NCI-H748 treated with DMSO at 0.1 percent for 48 hours (cell line): ENCODE data around the gene CCDC73.
"Not testable (repeated sequence)": the region's sequence is repeated elsewhere in the genome, so short reads cannot be mapped to it uniquely, and the experiment has no call there.

Source experiments
- DNase-seq: peaks from one replicate; lab custom pipeline; 2025; lab: John Stamatoyannopoulos, UW

CCDC73 gene

DNA sequence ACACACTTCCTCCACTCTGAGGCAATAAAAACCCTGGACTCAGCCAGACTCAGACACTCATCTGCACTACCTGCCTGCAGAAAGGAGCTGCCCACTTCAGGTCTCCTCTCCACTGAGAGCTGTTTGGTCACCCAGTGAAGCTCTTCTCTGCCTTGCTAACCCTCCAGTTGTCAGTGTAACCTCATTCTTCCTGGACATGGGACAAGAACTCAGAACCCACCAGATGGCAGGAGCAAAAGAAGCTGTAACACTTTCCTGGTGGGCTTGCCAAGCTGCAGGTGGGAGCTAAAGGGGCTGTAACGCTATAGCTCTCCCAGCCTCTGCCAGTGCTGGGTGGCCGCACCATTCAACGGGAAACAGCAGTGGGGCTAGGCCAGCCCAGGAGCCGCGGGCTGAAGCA lies 89.7 kb downstream of the CCDC73 start:
- no peak for DNase-seq

DNA sequence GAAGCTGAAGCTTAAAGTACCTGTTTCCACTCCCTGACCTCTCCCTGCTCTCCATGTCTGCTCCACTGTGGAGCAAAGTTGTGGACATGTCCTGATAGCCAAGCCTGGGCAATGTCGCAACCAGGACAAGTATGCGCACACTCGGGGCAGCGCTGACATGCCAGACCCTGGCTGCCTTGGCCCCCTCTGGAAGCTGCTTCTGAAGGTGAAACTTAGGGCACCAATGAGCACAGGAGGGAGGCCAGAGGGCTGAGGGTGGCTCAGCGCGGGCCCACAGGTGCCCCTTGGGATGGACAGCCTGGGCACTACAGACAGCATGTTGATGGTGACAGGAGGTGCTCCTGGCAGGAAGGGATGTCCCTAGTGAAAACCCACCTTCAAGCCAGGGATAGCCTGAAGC lies 90.2 kb downstream of the CCDC73 start:
- no peak for DNase-seq

DNA sequence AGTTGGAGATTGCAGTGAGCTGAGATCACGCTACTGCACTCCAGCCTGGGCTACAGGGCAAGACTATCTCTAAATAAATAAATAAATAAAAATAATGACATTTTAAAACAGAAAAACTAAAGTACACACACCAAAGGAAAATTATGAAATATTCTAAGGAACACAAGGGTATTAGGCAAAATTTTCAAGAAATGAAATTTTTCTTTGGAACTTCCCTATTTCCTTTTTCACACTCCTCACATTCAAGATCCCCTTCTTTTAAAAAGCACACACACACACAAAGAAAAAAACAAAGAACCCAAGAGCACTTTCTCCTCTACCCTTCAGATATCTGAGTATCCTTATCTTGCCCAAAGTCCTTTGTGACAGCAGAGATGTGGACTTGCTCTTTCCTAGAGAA lies 92.8 kb downstream of the CCDC73 start:
- DNase-seq, result no peak

DNA sequence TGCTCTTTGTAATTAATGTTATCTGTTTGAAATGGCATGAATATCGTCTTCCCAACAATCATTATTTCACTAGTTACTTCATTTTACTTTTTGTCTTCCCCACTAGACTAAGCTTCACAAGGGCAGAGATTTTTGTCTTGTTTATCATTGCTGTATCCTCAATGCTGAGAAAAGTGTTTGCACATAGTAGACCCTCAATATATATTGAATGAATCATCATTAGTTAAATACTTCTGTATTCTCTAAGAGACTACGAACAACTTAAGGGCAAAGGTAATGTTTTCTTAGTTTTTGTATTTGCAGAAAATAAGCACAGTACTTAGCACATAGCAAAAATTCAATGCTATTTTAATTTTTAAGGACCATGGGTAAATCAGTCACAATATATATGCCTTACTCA lies 95.9 kb downstream of the CCDC73 start:
- DNase-seq, result no peak

DNA sequence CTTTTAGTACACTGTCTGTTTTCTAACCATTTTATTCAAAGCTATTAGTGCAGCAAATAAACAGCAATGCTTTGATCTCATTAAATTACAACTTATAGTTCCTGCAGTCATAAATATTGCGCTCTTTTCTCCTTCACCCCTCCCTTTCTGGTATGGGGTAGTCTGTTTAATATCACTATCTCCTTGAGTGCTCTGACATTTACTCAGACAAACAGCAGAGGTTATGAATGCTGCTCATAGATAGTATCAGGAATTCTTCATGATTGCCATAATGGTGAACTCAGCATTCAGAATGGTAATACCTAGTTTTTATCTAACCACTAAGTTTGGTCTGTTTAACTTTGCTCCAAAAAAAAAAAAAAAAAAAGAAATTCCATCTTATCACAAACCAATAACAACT lies 123.4 kb downstream of the CCDC73 start:
- no peak for DNase-seq

DNA sequence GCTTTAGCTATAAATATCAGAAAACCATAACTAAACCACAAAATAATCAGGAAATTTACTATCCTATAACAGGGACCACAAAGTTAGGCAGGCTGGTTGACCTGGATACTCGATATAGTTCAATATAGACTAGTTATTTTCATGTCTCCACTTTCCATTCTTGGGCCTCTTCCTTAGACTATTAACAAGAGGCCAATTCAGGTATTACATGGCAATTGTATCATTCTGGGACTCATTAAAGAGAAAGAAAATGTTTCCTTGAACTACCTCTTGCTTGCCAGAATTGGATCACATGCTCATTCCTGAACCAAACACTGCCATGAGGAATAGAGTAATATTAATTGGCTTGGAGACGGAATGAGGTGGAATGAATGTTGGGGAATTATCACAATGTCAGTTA lies 134.8 kb downstream of the CCDC73 start:
- DNase-seq, result no peak

DNA sequence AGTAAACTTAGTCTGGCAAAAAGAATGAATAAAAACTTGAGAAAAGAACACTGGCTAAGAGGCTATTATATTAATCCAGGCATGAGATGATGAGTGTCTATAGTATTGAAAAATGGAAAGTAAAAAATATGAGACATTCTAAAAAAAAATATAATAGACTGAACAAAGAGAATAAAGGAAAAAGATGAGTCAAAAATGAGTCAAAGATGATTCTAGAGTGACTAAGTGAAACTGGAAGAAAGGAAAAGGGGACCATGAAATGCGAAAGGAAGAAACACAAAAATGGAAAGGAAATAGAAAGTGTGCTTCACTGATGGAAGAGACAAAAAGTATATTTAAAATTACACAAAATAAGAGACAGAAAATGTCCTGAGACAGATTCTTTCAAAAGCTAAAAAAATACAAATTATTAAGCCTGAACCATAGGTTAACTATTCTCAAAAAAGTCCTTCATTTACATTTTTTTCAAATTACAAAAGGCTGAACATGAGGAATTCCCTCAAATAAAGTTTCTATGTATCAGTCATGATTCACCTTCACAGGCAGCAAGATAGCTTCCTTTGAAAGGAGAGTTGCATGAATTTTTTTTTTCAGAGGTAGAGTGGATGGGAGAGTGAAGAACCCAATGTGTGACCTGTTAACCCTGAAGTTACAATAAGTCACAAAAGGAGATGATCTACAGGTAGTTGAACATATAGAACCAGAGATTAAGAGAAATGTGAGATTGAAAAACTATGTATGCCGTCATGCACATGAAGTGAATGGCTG lies 135.6 kb downstream of the CCDC73 start:
- DNase-seq, result no peak

DNA sequence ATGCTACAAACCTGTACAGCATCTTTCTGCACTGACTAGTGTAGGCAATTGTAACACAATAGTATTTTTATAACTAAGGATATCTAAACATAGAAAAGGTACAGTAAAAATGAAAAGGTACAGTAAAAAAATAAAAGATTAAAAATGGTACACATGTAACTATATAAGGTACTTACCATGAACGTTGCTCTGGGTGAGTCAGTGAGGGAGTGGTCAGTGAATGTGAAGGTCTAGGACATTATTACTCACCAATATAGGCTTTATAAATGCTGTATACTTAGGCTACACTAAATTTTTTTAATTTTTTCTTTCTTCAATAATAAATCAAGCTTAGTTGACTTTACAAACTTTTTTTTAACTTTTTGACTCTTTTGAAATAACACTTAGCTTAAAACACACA lies 150.9 kb downstream of the CCDC73 start:
- DNase-seq, result no peak

DNA sequence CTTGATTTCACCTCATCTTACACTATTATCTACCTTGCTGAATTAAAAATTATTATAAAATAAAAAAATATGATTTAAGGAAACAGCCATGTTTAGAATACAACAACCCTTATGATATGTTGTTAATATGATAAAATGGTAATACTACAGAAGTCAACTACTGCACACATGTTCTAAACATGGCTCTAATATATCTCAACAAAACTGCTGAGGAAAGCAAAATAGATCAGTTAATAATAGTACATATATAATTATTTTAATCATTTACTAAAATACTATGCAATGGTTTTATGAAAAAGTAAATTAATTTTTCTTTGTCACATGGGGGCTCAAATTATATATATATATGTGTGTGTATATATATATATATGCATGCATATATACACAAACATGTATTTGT lies 153.1 kb downstream of the CCDC73 start:
- DNase-seq, result no peak

DNA sequence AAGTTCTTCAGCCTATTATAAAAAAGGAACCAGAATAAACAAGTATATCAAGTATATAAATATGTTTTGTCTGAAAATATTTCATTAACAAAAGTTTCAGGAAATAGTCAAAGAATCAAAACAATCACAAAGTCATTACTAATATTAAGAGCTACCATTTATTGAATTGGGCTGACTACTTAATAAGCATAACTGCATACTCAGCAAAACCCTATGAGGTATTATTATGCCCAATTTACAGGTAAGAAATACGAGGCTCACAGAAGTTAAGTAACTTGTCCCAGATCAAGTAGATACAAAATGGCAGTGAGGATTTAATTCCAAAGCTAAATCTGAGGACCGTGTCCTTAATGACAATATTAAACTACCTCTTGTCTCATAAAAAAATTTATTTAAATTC lies 158.6 kb downstream of the CCDC73 start:
- DNase-seq, result no peak

DNA sequence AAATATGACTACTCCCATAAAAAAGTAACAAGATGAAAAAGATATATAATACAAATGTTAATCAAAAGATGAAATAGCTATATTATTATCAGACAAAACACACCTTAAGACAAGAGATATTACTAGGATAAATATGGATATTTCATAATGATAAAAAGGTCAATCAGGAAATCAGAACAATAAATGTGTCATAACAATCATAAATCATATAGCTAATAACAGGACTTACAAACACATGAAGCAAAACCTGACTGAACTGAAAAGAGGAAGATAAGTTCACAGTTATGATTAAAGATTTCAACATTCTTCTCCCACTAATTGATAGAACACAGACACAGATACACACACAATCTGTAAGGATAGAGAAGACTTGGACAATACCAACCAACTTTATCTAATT lies 163.6 kb downstream of the CCDC73 start:
- DNase-seq, result no peak

DNA sequence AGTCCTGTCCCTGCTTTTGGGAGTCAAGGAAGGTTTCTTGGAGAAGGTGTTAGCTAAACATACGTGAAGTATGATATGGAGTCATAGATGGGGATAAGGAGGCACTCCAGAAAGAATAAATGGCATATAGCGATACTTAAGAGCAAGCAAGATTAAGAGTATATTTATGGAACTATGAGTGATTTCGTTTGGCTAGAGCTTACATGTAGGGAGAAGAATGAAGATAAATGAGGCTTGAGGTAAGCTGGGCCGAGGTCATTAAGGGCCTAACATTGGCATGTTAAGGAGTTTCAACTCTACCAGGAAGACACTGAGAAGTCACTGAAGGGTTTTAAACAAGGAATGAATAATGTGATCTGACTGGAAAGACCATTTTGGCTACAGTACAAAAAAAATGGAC lies 177.6 kb downstream of the CCDC73 start:
- DNase-seq, result no peak

DNA sequence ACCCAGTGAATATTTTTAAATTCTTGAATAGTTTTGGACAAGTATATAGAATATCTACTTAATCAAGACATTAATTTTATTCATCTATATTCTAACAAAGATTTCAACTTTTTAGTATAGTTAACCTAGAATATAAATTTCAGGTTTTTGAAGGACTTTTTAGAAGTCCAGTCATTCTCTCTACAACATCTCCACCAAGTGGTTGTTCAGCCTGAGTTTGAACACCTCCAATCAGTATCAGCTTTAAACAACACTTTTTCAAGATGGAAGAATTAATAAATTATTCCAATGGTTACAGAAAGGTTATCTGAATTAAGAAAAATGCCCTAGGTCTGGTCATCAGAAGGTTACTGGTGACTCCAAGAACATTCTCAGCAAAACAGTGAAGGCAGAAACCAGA lies 179.0 kb downstream of the CCDC73 start:
- no peak for DNase-seq

DNA sequence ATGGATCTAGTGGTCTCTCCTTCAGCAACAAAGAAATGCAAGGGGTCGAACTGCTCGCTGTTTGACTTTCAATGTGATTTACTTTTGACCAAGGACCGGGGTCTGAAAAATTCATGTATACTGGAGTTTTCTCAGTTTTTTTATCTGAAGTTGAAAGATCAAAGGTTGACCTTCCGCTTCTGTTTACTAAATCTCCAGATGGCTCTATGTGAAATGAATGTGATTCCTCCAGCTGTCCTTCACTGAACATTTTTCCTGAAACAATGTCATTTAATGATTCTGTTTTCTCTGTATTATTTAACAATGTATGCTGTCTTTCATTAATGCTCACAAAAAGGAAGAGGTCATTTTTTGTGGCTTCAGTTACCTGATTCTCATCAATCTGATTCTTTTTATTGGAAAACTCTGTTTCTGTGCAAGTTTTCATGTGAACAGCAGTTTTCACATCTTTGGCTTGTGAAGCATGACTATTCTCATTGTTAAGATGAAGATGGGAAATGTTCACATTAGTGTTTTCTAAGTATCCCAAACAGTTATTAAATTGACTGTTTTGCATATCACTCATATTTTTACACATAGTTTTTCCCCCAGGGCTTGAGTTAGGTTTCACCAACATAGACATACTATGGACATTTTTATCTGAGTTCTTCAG lies 180.8 kb downstream of the CCDC73 start:
- DNase-seq, result no peak

DNA sequence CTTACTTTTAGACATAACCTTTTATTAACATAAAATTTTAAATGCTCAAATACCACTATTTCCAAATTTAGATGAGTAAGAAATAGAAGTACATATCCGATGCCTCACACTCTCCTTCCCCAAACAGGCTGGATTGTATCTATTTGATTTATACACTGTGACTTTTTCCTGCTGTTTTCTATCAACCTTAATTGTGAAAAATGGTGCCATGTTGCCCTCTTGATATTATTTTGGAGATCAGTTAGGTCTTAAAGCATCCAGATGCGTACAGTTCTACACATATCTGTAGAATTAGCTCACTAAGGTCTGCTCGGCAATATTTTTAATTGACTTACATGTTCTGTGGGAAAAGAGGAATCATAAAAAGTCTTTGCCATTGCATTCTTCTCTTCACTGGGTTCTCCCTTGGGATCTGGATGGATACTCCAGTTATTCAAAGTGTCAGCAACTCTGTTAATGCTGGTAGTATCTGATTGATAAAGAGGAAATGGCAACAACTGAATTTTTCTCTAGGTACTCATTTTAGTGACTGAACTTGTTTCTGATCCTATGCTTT lies 183.6 kb downstream of the CCDC73 start:
- no peak for DNase-seq

DNA sequence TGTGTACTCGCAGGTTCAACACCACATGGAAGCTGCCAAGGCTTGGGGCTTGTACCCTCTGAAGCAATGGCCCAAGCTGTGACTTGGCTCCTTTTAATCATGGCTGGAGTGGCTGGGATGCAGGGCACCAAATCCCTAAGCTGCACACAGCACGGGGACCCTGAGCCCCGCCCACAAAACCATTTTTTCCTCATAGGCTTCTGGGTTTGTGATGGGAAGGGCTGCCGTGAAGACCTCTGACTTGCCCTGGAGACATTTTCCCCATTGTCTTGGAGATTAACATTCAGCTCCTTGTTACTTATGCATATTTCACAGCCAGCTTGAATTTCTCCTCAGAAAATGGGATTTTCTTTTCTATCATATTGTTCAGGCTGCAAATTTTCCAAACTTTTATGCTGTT lies 185.6 kb downstream of the CCDC73 start:
- DNase-seq, result not testable (repeated sequence)

DNA sequence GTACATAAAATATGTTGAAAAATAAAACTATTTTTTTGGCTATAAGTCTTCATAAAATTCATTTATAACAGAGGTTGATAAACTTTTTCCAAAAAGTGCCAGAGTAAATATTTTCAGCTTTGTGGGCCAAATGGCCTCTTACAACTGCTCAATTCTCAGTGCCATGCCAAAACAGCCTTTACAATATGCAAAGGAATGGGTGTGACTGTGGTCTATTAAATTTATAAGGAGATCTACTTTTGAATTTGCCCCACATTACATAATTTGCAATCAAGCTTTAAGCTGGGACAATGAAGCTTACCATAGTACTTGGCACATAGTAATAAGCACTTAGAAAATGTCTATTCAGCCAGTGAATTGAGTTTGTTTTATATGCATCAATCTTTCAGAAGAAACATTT lies 188.2 kb downstream of the CCDC73 start:
- DNase-seq, result no peak

DNA sequence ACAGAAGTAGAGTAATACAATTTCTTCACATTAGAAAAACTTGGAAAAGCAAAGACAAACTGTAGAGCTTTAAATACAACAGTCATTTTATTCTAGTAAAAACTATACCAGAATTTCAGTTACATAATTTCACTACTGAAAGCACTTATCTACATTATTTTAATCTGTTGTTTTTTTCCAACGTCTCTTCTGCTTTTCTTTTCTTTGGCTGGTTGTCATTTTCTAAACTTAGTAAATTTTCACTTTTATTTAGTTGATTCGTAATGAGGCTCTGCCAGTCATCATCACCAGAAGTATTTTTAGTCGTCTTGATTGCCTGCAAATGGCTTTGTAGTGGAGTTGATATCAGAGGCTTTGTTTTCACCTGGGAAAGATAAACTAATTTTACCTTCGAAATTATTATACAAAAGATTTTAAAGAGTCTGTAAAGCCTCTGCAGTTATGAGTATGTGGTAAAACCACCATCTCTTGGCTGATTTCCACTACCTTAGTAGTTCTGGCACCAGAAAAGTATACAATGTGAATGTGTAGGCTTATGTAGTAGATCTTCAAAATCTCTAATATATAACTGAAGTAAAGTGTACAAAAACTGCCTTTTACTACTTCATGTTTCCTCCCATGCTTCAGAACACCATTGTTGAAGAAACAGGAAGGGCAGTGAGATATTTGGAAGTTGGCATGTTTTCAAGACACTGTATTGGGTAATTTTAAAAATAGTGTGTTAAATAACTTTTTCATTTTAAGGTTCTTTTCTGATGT lies 191.6 kb downstream of the CCDC73 start:
- no peak for DNase-seq

DNA sequence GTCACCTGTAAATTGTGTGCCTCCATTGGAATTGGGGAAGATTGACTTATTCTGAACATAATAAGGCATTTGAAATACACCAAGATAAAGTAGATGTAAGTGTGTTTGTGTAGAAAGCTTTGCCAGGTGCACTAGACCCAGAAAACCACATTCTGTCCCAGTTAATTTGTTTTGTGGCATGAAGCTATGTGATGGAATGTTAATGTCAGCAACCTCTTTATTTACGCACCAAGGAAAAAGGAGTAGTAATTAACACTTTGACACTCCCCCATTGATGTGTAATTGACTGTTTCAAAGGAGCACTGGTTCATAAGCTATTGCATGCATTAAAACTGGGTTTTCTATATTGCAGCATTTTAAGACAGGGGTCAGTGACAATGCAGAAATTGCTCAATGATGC lies 196.5 kb downstream of the CCDC73 start:
- DNase-seq, result no peak

DNA sequence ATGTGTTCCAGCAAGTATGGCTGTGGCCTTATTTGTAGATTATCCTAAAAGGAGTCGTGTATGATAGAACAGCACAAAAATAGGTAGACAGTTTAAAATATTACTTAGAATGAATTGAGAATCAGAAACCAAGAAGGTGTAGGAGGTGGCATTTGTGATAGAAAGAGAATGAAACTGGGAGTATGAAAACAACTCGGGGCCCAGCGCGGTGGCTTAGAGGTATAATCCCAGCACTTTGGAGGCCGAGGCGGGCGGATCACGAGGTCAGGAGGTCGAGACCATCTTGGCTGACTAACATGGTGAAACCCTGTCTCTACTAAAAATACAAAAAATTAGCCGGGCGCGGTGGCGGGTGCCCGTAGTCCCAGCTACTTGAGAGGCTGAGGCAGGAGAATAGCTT lies 198.3 kb downstream of the CCDC73 start:
- DNase-seq, result not testable (repeated sequence)

DNA sequence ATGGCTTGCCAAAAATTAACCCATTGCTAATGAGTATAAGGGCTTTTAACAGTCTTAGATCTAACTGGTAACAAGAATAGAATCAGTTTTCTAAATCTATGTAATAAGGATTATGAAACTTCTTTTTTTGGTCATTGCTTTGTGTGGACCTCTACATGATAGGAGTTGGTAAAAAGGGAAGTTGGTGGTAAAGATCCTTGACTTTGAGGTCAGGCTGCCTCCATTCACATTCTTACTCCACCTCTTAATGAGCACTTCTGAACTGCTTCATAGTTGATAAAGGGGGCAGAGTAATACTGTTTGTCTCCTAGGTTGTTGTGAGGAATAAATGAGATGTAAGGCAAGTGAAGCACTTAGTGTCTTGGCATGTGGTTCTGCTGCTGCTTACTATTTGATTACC lies 200.2 kb downstream of the CCDC73 start:
- no peak for DNase-seq

DNA sequence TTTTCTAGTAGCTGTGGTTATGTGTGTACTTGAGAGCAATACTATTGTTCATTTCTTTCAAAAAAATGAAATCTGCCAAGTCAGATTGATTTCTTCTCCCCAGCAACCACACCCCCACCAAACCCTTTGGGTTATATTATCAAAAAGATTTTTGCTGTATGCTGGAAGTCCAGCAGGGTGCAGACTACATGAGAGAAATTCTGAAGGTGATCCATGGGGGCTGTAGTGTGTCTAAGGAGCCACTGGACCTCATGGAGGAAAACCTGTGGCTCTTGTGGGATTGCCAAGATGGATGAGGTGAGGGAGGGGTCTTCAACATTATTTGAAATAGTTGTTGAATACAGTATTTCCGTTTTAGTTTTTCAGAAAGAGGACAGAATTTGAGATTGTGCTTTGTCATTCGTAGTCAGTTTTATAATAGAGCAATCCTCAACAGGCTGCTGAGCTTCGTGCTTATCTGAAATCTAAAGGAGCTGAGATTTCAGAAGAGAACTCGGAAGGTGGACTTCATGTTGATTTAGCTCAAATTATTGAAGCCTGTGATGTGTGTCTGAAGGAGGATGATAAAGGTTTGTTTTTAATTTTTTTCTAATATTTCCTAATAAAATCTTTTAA lies 207.8 kb downstream of the CCDC73 start:
- no peak for DNase-seq
